Muscle of arm (tissue), 12 donors: ENCODE data around the gene AXIN2. TPM values are rescaled to one million over a fixed set of nuclear protein-coding genes. Genes with fewer than 3 reads are reported as not detected.
"Not testable (repeated sequence)": the region's sequence is repeated elsewhere in the genome, so short reads cannot be mapped to it uniquely, and the experiment has no call there.

Source experiments
- DNase-seq: peaks from one replicate; pipeline ENCODE4 v3.0.0-alpha.2; 2013
- polyA plus RNA-seq, 12 donors: library from polyadenylated mRNA; unstranded; fragments of 120-200 nt; gene quantifications; one replicate each; pipeline ENCODE4 v1.2.1, GENCODE V29; 2013; ENCODE audit not compliant: insufficient read length in 12 of 12

The AXIN2 gene
- polyA plus RNA-seq, 12 donors, result 11.0 to 40.4 (median 19.7) TPM; not detected in 1

GRCh38 chr17:65487161-65487560 lies 74.3 kb downstream of the AXIN2 start:
- DNase-seq, result no peak

GRCh38 chr17:65485388-65486299 lies 75.8 kb downstream of the AXIN2 start:
- no peak for DNase-seq

- DNase-seq, result not testable (repeated sequence)
Observed at GRCh38 chr17:65484405-65484804, 77.0 kb downstream of the AXIN2 start.

GRCh38 chr17:65483438-65483837 lies 78.0 kb downstream of the AXIN2 start:
- DNase-seq, result no peak

GRCh38 chr17:65482201-65482600 lies 79.2 kb downstream of the AXIN2 start:
- DNase-seq, result no peak

GRCh38 chr17:65479282-65479681 lies 82.2 kb downstream of the AXIN2 start:
- no peak for DNase-seq
